HG03520 (cell line): ENCODE data around the gene MTMR3.

ENCODE experiments used
- ATAC-seq: cut with Tn5 transposase; IDR thresholded peaks from one replicate; pipeline ENCODE4 v1.9.1; 2021; ENCODE audit warnings: mild to moderate bottlenecking, moderate library complexity; ENCODE audit not compliant: unreplicated experiment

Gene MTMR3

GRCh38 chr22:30021881-30022619, 139.1 kb downstream of the MTMR3 start:
- ATAC-seq: no peak

- no peak for ATAC-seq
Observed at GRCh38 chr22:30023099-30023660, 140.2 kb downstream of the MTMR3 start.

- ATAC-seq: no peak
Observed at GRCh38 chr22:30024231-30024630, 141.3 kb downstream of the MTMR3 start.

GRCh38 chr22:30025221-30025620, 142.2 kb downstream of the MTMR3 start:
- no peak for ATAC-seq

GRCh38 chr22:30026756-30027155, 143.8 kb downstream of the MTMR3 start:
- no peak for ATAC-seq

GRCh38 chr22:30027169-30027568, 144.2 kb downstream of the MTMR3 start:
- no peak for ATAC-seq

GRCh38 chr22:30027791-30028190, 144.8 kb downstream of the MTMR3 start:
- no peak for ATAC-seq

- ATAC-seq: no peak
Observed at GRCh38 chr22:30028731-30029130, 145.8 kb downstream of the MTMR3 start.

- no peak for ATAC-seq
Observed at GRCh38 chr22:30029512-30029911, 146.5 kb downstream of the MTMR3 start.

- ATAC-seq: no peak
Observed at GRCh38 chr22:30030329-30030728, 147.4 kb downstream of the MTMR3 start.

- no peak for ATAC-seq
Observed at GRCh38 chr22:30031328-30031727, 148.4 kb downstream of the MTMR3 start.

GRCh38 chr22:30031764-30032455, 148.9 kb downstream of the MTMR3 start:
- ATAC-seq: no peak

GRCh38 chr22:30033137-30033536, 150.2 kb downstream of the MTMR3 start:
- ATAC-seq: no peak

- ATAC-seq: no peak
Observed at GRCh38 chr22:30033901-30034300, 150.9 kb downstream of the MTMR3 start.

GRCh38 chr22:30036656-30037055, 153.7 kb downstream of the MTMR3 start:
- ATAC-seq: no peak

- no peak for ATAC-seq
Observed at GRCh38 chr22:30038219-30038618, 155.2 kb downstream of the MTMR3 start.

- ATAC-seq: no peak
Observed at GRCh38 chr22:30040499-30041260, 157.7 kb downstream of the MTMR3 start.

GRCh38 chr22:30041475-30041874, 158.5 kb downstream of the MTMR3 start:
- no peak for ATAC-seq

- no peak for ATAC-seq
Observed at GRCh38 chr22:30041881-30042280, 158.9 kb downstream of the MTMR3 start.

- no peak for ATAC-seq
Observed at GRCh38 chr22:30043161-30043560, 160.2 kb downstream of the MTMR3 start.

- ATAC-seq: no peak
Observed at GRCh38 chr22:30044369-30044768, 161.4 kb downstream of the MTMR3 start.
